ENCODE results near the gene JDP2.

Gene JDP2

GRCh38 chr14:75450381-75451276 lies 22.8 kb downstream of the JDP2 start:
- TF ChIP-seq GATA2 (IDR thresholded peaks at IDR 0.05; ENCODE audit: low read depth, low read length) (no peak), GATA3 (IDR thresholded peaks at IDR 0.05; ENCODE audit: low read depth, low read length) (no peak)

- TF ChIP-seq GATA3 (IDR thresholded peaks at IDR 0.05; ENCODE audit: low read depth, low read length) (no peak), GATA2 (IDR thresholded peaks at IDR 0.05; ENCODE audit: low read depth, low read length) (no peak)
These were observed 24.5 kb downstream of the JDP2 start for GRCh38 chr14:75452324-75452723.

GRCh38 chr14:75452900-75453816 lies 25.3 kb downstream of the JDP2 start:
- TF ChIP-seq GATA3 (IDR thresholded peaks at IDR 0.05; ENCODE audit: low read depth, low read length), result no peak
- TF ChIP-seq GATA2 (IDR thresholded peaks at IDR 0.05; ENCODE audit: low read depth, low read length), result no peak

- no peak for TF ChIP-seq GATA2 (IDR thresholded peaks at IDR 0.05; ENCODE audit: low read depth, low read length)
- no peak for TF ChIP-seq GATA3 (IDR thresholded peaks at IDR 0.05; ENCODE audit: low read depth, low read length)
These were observed 26.1 kb downstream of the JDP2 start for GRCh38 chr14:75453817-75454434.

- no peak for TF ChIP-seq GATA3 (IDR thresholded peaks at IDR 0.05; ENCODE audit: low read depth, low read length)
- TF ChIP-seq GATA2 (IDR thresholded peaks at IDR 0.05; ENCODE audit: low read depth, low read length), result peak; percentile 32; the same call in 1 of the 2 replicates
These were observed 27.2 kb downstream of the JDP2 start for GRCh38 chr14:75454963-75455546.

GRCh38 chr14:75456069-75456996 lies 28.5 kb downstream of the JDP2 start:
- TF ChIP-seq GATA3 (IDR thresholded peaks at IDR 0.05; ENCODE audit: low read depth, low read length) (no peak), GATA2 (IDR thresholded peaks at IDR 0.05; ENCODE audit: low read depth, low read length) (no peak)

GRCh38 chr14:75456997-75457335 lies 29.1 kb downstream of the JDP2 start:
- TF ChIP-seq GATA3 (IDR thresholded peaks at IDR 0.05; ENCODE audit: low read depth, low read length) (no peak), GATA2 (IDR thresholded peaks at IDR 0.05; ENCODE audit: low read depth, low read length) (no peak)

- TF ChIP-seq GATA2 (IDR thresholded peaks at IDR 0.05; ENCODE audit: low read depth, low read length), result no peak
- TF ChIP-seq GATA3 (IDR thresholded peaks at IDR 0.05; ENCODE audit: low read depth, low read length), result no peak
These were observed 29.9 kb downstream of the JDP2 start for GRCh38 chr14:75457648-75458165.

GRCh38 chr14:75458305-75458704 lies 30.5 kb downstream of the JDP2 start:
- TF ChIP-seq GATA3 (IDR thresholded peaks at IDR 0.05; ENCODE audit: low read depth, low read length), result no peak
- no peak for TF ChIP-seq GATA2 (IDR thresholded peaks at IDR 0.05; ENCODE audit: low read depth, low read length)

- no peak for TF ChIP-seq GATA2 (IDR thresholded peaks at IDR 0.05; ENCODE audit: low read depth, low read length)
- no peak for TF ChIP-seq GATA3 (IDR thresholded peaks at IDR 0.05; ENCODE audit: low read depth, low read length)
These were observed 31.4 kb downstream of the JDP2 start for GRCh38 chr14:75459099-75459741.

GRCh38 chr14:75459791-75460190 lies 32.0 kb downstream of the JDP2 start:
- TF ChIP-seq GATA2 (IDR thresholded peaks at IDR 0.05; ENCODE audit: low read depth, low read length), result no peak

GRCh38 chr14:75460394-75460793 lies 32.6 kb downstream of the JDP2 start:
- TF ChIP-seq GATA3 (IDR thresholded peaks at IDR 0.05; ENCODE audit: low read depth, low read length) (no peak), GATA2 (IDR thresholded peaks at IDR 0.05; ENCODE audit: low read depth, low read length) (no peak)
